Neuron (in vitro differentiated cells): Measurements from ENCODE around the gene TTLL7.
"Not testable (repeated sequence)": the region's sequence is repeated elsewhere in the genome, so short reads cannot be mapped to it uniquely, and the experiment has no call there.

Experiments used
- H2AFZ ChIP-seq: one replicate; pipeline ENCODE4 v1.6.1; 2013; ENCODE audit warnings: low read depth, mild to moderate bottlenecking, inconsistent platforms, low read length, moderate library complexity
- H3K27me3 ChIP-seq: one replicate; pipeline ENCODE4 v1.6.1; 2013; ENCODE audit warnings: low read length; ENCODE audit not compliant: insufficient read depth
- H3K36me3 ChIP-seq: one replicate; pipeline ENCODE4 v1.6.1; 2013; ENCODE audit warnings: low read length; ENCODE audit not compliant: insufficient read depth
- H3K4me1 ChIP-seq: one replicate; pipeline ENCODE4 v1.6.1; 2013; ENCODE audit warnings: low read length; ENCODE audit not compliant: insufficient read depth
- H3K4me3 ChIP-seq: 2 replicates; pipeline ENCODE4 v1.5.1; 2013; ENCODE audit warnings: mild to moderate bottlenecking, low read length, moderate library complexity
- H3K9me3 ChIP-seq: one replicate; pipeline ENCODE4 v1.6.1; 2013; ENCODE audit warnings: low read length

TTLL7 gene

GRCh38 chr1:83916094-83916493 is 82.8 kb downstream of the TTLL7 start:
- not testable (repeated sequence) for H2AFZ ChIP-seq, H3K4me3 ChIP-seq, H3K4me1 ChIP-seq, H3K27me3 ChIP-seq, H3K36me3 ChIP-seq, H3K9me3 ChIP-seq

- Histone ChIP-seq H3K9me3 (peaks cover 4% of the 10 kb centered on the region), H2AFZ (no peak overlapping the region), H3K4me1 (no peaks in the 10 kb centered on the region), H3K4me3 (no peak overlapping the region), H3K36me3 (no peaks in the 10 kb centered on the region), H3K27me3 (no peaks in the 10 kb centered on the region)
These were observed 86.1 kb downstream of the TTLL7 start for GRCh38 chr1:83912876-83913275.

GRCh38 chr1:83910461-83910860 is 88.5 kb downstream of the TTLL7 start:
- H3K27me3 ChIP-seq, result no peaks in the 10 kb centered on the region
- no peak overlapping the region for H2AFZ ChIP-seq
- H3K4me3 ChIP-seq, result no peak overlapping the region
- H3K4me1 ChIP-seq, result no peaks in the 10 kb centered on the region
- no peaks in the 10 kb centered on the region for H3K36me3 ChIP-seq
- H3K9me3 ChIP-seq, result peaks cover 4% of the 10 kb centered on the region

- H3K9me3 ChIP-seq, result peaks cover under 1% of the 10 kb centered on the region
- H3K4me3 ChIP-seq, result no peak overlapping the region
- no peaks in the 10 kb centered on the region for H3K36me3 ChIP-seq
- no peaks in the 10 kb centered on the region for H3K4me1 ChIP-seq
- H3K27me3 ChIP-seq, result no peaks in the 10 kb centered on the region
- H2AFZ ChIP-seq, result no peak overlapping the region
These were observed 89.2 kb downstream of the TTLL7 start for GRCh38 chr1:83909687-83910086.

GRCh38 chr1:83905315-83905907 is 93.5 kb downstream of the TTLL7 start:
- Histone ChIP-seq H3K4me1 (no peaks in the 10 kb centered on the region), H3K27me3 (no peaks in the 10 kb centered on the region), H3K9me3 (no peaks in the 10 kb centered on the region), H3K36me3 (no peaks in the 10 kb centered on the region), H3K4me3 (no peak overlapping the region), H2AFZ (no peak overlapping the region)

DNA sequence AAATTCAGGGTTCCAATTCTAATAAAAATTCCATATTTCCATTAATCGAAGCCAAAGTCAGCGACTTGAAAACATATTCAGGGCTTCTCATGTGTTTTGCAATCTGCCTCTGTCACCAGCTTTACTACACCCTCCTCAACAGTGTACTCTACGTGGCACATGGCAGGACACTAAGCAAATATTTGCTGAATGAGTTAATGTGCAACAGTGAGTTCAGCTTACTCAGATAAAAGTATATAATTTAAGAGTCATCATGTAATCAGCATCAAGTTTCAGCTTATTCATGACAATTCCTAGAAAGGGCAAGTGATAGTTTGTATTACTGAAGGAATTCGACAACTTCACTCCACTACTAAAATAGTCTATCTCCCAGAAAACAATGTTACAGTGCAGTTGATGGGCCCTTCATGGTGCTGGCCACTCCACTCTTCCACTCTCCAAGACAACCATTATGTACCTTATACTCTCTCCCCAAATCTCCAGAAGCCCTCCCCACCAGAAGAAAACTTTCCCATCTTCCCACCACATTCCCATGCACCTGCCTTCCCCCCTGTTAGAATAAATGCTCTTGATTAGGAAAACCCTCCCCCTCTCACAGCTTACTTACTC is 97.3 kb downstream of the TTLL7 start:
- Histone ChIP-seq H2AFZ (no peak overlapping the region), H3K4me3 (no peak overlapping the region), H3K36me3 (no peaks in the 10 kb centered on the region), H3K27me3 (no peaks in the 10 kb centered on the region), H3K9me3 (no peaks in the 10 kb centered on the region), H3K4me1 (no peaks in the 10 kb centered on the region)

DNA sequence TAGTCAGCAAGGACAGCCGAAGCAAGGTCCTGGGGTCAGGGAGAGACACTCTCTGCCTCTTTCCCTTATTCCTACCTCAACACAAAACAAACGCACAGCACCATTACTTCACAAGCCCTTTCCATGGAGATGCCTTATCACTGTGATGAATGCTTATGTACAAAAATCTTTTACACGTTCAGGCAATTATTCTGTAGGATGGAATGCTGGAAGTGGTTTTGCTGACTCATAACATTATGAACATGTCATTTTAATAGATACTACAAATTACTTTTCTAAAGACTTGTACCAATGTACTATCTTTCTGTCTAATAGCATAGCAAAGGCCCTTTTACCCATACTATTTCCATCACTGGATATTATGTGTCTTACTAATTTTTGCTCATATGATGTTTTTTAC is 98.4 kb downstream of the TTLL7 start:
- Histone ChIP-seq H3K9me3 (no peaks in the 10 kb centered on the region), H3K4me3 (no peak overlapping the region), H3K27me3 (no peaks in the 10 kb centered on the region)

DNA sequence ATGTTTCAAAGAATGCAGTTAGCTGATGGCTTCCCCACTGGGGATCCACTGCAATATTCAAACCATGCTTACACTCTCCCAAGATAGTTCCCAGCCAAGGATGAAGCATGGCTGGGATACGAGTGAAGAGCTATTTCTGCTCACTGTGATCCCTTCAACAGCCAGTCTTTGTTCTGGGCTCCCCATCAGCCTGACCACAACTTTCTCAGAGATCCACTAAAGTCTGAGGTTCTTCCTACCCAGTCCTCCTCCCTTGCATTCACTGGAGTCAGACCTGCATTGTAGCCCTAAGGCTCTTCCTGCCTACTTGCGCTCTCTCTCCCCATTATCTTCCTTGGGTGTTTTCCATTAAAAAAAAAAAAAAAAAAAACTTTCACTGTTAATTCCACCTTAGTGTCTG is 101.4 kb downstream of the TTLL7 start:
- H3K4me3 ChIP-seq, result no peak overlapping the region
- H2AFZ ChIP-seq, result no peak overlapping the region
- no peaks in the 10 kb centered on the region for H3K36me3 ChIP-seq
- H3K4me1 ChIP-seq, result no peaks in the 10 kb centered on the region
- H3K9me3 ChIP-seq, result no peaks in the 10 kb centered on the region
- no peaks in the 10 kb centered on the region for H3K27me3 ChIP-seq

More for the DNA sequence above, 98.4 kb downstream of the TTLL7 start:
- Histone ChIP-seq H3K4me1 (no peaks in the 10 kb centered on the region), H2AFZ (no peak overlapping the region), H3K36me3 (no peaks in the 10 kb centered on the region)

GRCh38 chr1:83896299-83896698 is 102.6 kb downstream of the TTLL7 start:
- no peaks in the 10 kb centered on the region for H3K9me3 ChIP-seq
- no peak overlapping the region for H2AFZ ChIP-seq
- H3K4me1 ChIP-seq, result no peaks in the 10 kb centered on the region
- no peaks in the 10 kb centered on the region for H3K27me3 ChIP-seq
- H3K36me3 ChIP-seq, result no peaks in the 10 kb centered on the region
- no peak overlapping the region for H3K4me3 ChIP-seq

DNA sequence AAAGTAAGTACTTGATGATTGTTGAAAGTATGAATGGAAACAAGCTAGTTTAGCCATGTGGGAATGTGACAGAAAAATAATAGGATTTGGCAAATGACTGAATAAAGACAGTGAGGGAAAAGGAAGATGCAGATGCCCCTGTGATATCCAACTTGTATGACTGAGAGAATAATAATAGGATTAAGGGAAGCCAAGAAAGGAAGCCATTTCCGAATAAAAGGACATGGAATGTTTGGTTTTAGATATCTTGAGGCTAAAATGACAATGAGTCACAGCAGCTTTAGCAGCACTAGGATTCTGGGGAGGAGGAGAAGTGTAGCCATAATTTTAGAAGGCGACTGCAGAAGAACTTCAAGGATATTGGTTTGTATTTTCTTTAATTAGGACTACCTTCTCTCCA is 109.2 kb downstream of the TTLL7 start:
- Histone ChIP-seq H3K4me3 (no peak overlapping the region), H3K36me3 (no peaks in the 10 kb centered on the region), H3K4me1 (no peaks in the 10 kb centered on the region), H2AFZ (no peak overlapping the region), H3K27me3 (no peaks in the 10 kb centered on the region), H3K9me3 (no peaks in the 10 kb centered on the region)

DNA sequence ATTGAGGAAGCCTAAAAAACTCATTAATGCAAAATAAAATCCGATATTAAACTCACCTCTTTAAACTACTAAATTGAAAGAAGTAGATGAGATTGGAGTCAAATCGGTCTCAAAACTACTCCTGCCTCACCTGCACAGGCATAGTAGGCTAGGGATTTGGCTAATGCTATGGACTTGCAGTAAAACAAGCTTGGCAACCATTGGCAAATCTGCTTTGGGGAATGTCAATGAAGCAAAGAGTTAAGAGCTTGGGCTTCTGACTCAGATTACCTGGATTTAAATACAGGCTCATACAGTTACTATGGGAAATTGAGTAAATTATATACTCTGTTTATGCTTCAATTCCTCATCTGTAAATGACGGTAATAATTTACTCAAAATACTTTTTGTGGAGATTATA is 111.4 kb downstream of the TTLL7 start:
- Histone ChIP-seq H3K4me1 (no peaks in the 10 kb centered on the region), H3K4me3 (no peak overlapping the region), H3K27me3 (no peaks in the 10 kb centered on the region), H2AFZ (no peak overlapping the region), H3K36me3 (no peaks in the 10 kb centered on the region), H3K9me3 (no peaks in the 10 kb centered on the region)

GRCh38 chr1:83883979-83884378 is 115.0 kb downstream of the TTLL7 start:
- Histone ChIP-seq H3K36me3 (no peaks in the 10 kb centered on the region), H3K27me3 (no peaks in the 10 kb centered on the region), H2AFZ (no peak overlapping the region), H3K9me3 (no peaks in the 10 kb centered on the region), H3K4me3 (no peak overlapping the region), H3K4me1 (no peaks in the 10 kb centered on the region)

DNA sequence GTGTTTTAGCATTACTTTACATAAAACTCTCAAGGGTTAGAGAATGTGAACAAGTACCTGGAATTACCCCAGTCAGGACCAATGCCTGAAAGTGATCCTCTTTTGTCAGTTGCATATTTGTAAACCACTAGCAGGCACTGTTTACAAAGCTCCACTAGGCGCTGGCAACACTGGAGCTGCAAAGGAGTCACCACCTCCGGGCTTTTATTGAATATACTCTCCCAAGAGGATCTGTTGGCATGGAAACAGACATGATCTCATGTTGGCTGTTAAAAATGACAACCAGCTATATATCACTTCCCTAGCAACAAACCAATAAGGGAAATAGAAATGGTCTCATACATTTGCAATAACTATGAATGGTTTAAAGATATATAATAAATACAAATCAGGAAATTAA is 116.0 kb downstream of the TTLL7 start:
- Histone ChIP-seq H2AFZ (no peak overlapping the region), H3K9me3 (no peaks in the 10 kb centered on the region), H3K4me3 (no peak overlapping the region), H3K4me1 (no peaks in the 10 kb centered on the region), H3K36me3 (no peaks in the 10 kb centered on the region), H3K27me3 (no peaks in the 10 kb centered on the region)

GRCh38 chr1:83872515-83872914 is 126.4 kb downstream of the TTLL7 start:
- Histone ChIP-seq H3K27me3 (no peaks in the 10 kb centered on the region), H3K4me3 (no peak overlapping the region), H2AFZ (no peak overlapping the region), H3K36me3 (no peaks in the 10 kb centered on the region), H3K9me3 (no peaks in the 10 kb centered on the region), H3K4me1 (no peaks in the 10 kb centered on the region)
